Stimulated activated CD4-positive, alpha-beta T cell treated with anti-CD3 and anti-CD28 coated beads, Interleukin-15, amount 100 ng/mL, for 48 hours (primary cell): ENCODE results near the gene GALM.

ENCODE experiments used
- DNase-seq, 2 donors: peaks; one replicate each; pipeline ENCODE4 v3.0.0-alpha.2; 2020; ENCODE audit warnings: low read depth in 2 of 2

GALM gene

DNA sequence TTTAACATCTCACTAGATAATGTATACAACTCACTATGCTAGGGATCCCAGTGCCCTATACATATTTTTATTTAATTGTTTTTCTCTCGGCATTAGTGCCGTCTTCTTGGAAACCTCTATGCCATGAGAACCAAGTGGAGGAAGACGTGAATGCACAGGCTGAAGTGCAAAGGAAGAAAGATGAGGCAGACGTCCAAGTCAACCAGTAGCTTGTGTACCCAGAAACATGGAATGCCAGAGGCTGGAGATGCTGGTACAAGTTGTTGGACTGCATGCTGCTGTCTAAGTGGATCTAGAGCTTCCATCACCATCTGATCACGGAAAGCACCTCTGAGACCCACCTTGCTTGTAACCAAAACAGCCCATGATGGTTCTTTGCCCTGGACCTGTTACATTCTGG is 99.6 kb downstream of the GALM start:
- DNase-seq = no peak

DNA sequence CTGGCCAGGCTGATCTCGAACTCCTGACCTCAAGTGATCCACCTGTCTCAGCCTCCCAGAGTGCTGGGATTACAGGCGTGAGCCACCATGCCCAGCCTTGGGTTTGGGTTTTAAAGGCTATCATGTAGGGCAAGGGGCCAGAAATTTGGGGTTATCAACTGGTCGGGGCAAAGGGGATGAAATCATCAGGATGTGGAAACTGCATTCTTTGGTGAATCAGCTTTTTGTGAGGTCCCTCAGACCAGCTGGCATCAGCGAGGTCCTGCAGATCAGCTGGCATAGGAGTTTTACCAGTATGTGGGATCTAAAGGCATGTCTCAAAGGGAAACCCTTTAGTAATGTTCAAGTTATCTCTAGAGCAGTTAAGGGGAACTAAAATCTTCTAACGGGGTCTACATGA is 105.7 kb downstream of the GALM start:
- no peak for DNase-seq

DNA sequence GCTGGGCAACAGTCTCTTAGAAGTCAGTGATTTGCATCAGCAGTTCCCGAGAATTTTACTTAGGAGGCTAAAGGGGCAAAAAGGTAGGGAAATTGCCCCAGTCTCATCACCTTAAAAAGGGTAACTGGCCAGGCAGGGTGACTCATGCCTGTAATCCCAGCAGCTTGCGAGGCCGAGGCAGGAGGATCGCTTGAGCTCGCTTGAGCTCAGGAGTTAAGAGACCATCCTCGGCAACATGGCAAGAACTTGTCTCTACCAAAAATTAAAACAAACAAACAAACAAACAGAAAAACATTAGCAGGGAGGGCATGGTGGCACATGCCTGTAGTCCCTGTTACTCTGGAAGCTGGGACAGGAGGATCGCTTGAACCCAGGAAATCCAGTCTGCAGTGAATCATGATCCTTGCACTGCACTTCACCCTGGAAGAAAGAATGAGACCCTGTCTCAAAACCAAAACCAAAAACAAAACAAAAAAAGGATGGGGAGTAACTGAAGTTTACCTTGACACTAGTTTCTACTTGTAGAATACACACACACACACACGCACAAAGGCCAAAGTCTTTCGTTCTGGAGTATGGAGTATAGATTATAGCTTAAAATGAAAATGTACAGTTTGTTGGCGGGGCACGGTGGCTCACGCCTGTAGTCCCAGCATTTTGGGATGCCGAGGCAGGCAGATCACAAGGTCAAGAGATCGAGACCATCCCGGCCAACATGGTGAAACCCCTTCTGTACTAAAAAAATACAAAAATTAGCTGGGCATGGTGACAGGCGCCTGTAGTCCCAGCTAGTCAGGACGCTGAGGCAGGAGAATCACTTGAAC is 109.4 kb downstream of the GALM start:
- no peak for DNase-seq

DNA sequence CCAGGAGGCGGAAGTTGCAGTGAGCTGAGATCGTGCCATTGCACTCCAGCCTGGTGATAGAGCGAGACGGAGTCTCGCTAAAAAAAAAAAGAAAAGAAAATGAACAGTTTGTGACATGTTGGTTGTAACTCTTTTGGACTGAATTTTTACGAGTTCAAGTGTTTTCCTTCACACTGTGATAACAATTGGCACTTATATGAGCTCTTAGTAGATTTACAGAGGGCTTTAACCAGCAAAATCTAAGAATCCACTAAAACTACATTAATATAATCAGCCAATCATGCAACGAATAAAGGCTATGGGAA is 110.0 kb downstream of the GALM start:
- no peak for DNase-seq

- DNase-seq = no peak
These were observed 110.6 kb downstream of the GALM start for GRCh38 chr2:38776531-38776930.

DNA sequence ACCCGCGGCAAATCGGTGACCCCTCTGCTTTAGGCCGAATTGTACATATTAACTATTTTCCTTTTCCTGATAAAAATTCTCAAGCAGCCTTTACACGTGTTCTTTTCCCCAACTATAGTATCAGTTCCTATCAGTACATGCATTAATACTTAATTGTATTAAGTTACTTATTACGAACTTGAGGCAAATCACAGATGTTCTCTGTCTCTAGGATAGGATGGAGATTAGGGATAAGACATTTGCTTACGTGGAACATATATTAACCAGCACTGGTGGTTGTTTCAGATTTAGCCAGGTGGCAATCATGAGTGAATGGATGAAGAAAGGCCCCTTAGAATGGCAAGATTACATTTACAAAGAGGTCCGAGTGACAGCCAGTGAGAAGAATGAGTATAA is 112.8 kb downstream of the GALM start:
- DNase-seq = no peak

DNA sequence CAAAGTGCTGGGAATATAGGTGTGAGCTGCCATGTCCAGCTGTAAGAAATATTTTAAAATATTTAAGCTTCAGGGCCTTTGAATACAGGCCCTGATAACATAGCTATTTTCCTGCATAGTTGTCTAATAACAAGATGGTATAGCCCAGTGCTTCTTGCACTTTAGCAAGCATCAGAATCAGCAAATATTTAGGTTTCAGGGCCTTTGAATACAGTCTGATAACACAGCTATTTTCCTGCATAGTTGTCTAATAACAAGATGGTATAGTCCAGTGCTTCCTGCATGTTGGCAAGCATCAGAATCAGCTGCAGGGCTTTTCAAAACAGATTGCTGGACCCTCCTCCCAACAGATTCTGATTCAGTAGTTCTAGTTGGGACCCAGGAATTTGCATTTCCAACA is 117.7 kb downstream of the GALM start:
- DNase-seq = no peak
